Dedifferentiated amniotic fluid mesenchymal stem cell (primary cell): ENCODE measurements around the gene RACGAP1.
"Not testable (repeated sequence)": the region's sequence is repeated elsewhere in the genome, so short reads cannot be mapped to it uniquely, and the experiment has no call there.

Source experiments
- DNase-seq: peaks from one replicate; pipeline ENCODE4 v3.0.0-alpha.2; 2016; ENCODE audit errors: extremely low spot score

Gene RACGAP1

DNA sequence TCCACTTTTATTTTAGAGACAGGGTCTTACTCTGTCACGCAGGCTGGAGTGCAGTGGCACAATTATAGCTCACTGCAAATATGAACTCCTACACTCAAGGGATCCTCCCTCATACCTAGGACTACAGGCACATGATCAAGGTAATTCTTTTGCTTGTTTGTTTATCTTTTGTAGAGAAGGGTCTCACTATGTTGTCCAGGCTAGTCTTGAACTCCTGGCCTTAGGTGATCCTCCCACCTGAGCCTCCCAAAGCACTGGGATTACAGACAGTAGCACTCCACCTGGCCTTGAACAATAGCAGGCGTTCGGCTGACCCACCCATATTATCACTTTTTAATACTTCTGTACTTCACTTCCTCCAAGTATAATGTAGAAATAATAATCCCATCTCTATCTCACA, 1.4 kb upstream of the RACGAP1 start:
- DNase-seq: no peak

DNA sequence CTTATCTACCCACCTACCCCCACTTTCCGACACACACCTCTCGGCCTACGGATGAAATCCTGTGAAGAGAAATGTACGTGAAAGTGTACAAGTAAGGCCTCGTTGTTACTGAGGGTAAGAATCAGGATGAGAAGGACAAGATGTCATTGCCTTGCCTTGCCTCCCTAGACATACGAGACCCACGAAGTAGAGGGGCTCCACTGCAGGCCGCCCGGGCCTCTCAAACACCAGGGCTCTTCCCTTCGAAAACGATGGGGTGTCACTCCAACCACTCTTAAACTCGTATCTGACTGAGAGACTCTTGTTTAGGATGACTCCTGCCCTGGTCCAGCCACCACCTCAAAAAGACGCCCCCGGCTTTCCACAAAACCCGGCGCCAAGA, 498 bp downstream of the RACGAP1 start:
- DNase-seq: no peak

GRCh38 chr12:50024227-50024626, 1.1 kb downstream of the RACGAP1 start:
- no peak for DNase-seq

- no peak for DNase-seq
These were observed 2.4 kb downstream of the RACGAP1 start for GRCh38 chr12:50022903-50023302.

DNA sequence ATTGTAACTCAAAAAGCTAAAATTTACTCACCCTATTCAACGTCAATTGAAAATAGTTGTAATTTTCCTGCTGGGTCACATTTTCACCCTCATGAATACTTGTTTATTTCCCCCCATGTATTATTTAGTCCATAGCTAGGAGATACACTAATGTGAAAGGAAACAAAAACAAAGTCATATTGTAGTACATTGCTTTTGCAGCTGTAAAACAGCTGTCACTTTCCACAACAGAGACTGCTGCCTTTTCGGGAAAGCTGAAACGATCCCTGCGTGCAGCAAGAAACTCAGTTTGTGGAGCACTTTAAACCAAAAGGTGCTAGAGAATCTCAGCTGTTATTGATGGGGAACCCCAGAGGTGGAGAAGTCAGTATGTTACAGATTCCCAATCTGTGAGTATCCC, 4.3 kb downstream of the RACGAP1 start:
- no peak for DNase-seq

GRCh38 chr12:50019524-50019923, 5.8 kb downstream of the RACGAP1 start:
- no peak for DNase-seq

GRCh38 chr12:50018968-50019367, 6.3 kb downstream of the RACGAP1 start:
- no peak for DNase-seq

DNA sequence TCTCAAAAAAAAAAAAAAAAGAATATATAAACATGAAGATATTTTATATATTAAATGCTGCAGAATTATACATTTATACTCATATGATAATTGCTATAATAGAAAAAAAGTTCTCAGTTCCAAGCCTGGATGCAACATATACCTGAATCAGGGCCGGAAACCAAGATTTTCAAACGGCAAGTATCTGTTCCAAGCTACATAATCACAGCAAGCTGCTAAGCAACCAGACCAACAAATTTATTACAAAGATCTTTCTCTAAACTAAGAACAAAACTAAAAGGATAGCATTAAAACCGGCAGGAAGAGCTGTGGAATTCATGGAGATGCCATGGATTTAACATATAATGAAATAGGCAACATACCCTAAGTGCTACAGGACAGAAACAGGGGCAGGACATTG, 7.1 kb downstream of the RACGAP1 start:
- no peak for DNase-seq

GRCh38 chr12:50017641-50018040, 7.7 kb downstream of the RACGAP1 start:
- no peak for DNase-seq

DNA sequence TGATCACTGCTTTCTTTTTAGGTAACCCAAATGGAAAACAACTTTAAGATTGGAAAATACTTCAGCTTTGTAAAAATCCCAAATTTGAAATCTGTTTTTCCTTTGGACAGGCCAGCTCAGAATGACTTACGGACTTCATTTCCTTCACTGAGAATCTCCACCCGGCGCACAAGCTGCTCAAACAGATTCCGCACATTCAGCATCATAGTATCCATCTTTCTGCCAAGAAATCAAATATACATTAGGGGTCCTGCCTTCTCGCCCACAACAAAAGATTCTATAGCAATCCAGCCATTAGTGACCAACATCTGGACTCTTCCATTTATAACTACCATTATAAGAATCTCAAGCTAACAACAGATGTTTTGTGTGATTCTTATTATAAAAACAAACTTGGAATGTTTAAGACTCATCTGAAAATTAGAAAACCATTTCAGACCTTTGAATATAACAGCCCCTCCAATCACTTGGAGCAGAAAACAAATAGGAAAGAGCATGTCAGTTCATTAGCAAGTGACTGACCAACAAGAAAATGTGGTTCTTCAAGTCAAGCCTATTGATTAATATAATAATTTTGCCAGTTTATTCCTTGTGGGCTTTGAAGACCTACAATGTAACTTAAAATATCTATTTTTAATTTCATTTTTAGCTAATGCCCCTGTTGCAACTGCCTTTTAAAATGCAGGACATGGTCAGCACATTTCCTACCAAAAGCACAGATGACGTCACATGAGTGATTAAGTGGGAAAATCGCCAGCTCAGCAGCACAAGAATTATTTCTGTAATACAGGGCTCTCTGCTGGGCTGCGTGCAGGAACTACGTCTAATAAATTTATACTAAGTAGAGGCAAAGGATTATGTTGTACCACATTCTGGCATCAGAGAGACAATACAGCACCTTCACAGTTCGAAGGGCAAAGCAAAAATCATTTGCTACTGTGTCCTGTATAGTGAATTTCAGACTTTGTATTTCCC, 8.5 kb downstream of the RACGAP1 start:
- no peak for DNase-seq

DNA sequence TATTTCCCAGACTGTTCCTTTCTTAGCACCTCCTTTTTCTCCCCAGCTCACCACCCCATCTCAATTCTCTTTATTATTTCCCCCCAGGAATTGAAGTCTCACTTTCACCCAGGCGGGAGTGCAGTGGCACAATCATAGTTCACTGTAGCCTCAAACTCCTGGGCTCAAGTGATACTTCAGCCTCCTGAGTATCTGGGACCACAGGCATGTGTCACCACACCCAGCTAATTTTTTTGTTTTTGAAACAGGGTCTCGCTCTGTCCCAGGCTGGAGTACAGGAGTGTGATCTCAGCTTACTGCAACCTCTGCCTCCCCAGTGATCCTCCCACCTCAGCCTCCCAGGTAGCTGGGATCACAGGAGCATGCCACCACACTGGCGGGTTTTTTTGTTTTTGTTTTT, 11.0 kb downstream of the RACGAP1 start:
- no peak for DNase-seq

GRCh38 chr12:50013361-50014147, 11.7 kb downstream of the RACGAP1 start:
- DNase-seq: no peak

- no peak for DNase-seq
These were observed 18.4 kb downstream of the RACGAP1 start for GRCh38 chr12:50006754-50007442.

GRCh38 chr12:50006280-50006679, 19.0 kb downstream of the RACGAP1 start:
- no peak for DNase-seq

- DNase-seq: no peak
These were observed 20.1 kb downstream of the RACGAP1 start for GRCh38 chr12:50005175-50005574.

GRCh38 chr12:50004696-50005095, 20.6 kb downstream of the RACGAP1 start:
- DNase-seq: no peak

- no peak for DNase-seq
These were observed 21.7 kb downstream of the RACGAP1 start for GRCh38 chr12:50003595-50003994.

DNA sequence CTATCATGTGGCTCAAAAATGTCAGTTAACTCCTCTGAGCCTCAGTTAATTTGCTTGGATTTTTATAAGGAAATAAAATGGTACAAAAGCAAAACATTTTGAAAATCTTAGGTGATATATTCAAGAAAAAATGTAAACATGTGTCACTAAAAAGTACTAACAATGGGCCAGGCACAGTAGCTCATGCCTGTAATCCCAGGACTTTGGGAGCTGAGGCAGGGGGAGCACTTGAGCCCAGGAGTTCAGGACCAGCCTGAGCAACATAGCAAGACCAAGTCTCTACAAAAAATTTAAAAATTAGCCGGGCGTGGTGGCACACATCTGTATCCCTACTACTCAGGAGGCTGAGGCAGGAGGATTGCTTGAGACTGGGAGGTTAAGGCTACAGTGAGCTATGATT, 26.8 kb downstream of the RACGAP1 start:
- no peak for DNase-seq

DNA sequence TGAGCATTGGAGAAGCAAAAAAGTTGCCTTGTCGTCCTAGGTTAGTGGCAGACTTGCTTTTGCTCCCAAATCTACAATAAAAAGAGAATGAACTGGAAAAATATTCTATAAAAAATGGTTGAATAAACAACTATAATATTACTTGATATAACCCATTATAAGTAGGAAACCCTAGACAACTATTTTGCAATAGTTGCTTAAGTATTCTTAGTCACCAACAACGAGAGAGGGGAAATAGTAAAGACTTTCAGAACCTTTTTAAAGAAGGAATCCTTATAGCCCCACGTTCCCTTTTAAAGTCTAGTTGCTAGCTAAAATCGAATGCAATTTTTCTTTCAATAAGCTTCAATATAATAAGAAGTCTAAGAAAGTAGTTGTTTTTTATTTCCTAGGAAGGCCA, 35.0 kb downstream of the RACGAP1 start:
- DNase-seq: peak; percentile 20

DNA sequence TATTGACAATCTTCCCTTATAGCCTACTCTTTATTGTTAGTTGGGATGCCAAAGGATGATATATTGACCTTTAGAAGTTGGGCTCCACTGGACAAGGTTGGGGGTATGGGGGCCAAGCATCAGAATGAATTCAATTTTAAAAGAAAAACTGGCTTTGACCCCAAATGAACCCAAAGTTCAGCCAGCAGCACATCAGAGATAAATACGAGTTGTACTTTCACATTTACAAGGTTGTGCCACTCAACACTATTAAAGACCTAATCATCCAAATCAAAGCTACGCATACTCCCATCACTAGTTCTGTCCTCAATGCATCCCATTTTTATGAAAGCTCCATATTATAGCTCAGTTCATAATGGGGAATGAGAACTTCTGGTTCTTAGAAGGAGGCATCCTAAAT, 35.9 kb downstream of the RACGAP1 start:
- DNase-seq: not testable (repeated sequence)

- DNase-seq: no peak
These were observed 37.5 kb downstream of the RACGAP1 start for GRCh38 chr12:49987625-49988303.

DNA sequence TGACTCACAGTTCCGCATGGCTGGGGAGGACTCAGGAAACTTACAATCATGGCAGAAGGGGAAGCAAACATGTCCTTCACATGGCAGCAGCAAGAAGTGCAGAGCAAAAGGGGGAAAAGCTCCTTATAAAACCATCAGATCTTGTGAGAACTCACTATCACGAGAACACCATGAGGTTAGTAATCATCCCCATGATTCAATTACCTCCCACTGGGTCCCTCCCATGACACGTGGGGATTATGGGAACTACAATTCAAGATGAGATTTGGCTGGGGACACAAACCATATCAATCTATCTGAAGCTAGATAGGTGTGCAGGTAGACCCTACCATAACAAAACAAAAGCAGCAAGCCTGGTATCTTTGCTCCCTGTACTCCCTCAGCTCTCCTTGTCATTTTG, 38.8 kb downstream of the RACGAP1 start:
- not testable (repeated sequence) for DNase-seq
